Caco-2 (cell line): ENCODE results near the gene SCO1. TPM values are rescaled to one million over a fixed set of nuclear protein-coding genes. Genes with fewer than 3 reads are reported as not detected.

Source experiments
- BruUV-seq: library from RNA; stranded (reverse); fragments of 400-500 nt; replicated peaks from 2 replicates; lab custom pipeline; 2021; lab: Mats Ljungman, UMichigan
- CTCF ChIA-PET: fragments of 300-600 bp; sonication (Branson Sonifier 250); formaldehyde crosslinking; loops from one replicate; lab custom pipeline; 2022; ENCODE audit warnings: antibody characterized with exemption; lab: Charles Lee
- POLR2A ChIA-PET: fragments of 300-600 bp; sonication (Branson Sonifier 250); formaldehyde crosslinking; loops from one replicate; lab custom pipeline; 2022; ENCODE audit warnings: antibody characterized with exemption; lab: Charles Lee
- DNase-seq, 2 experiments: peaks; one replicate each; pipeline versions ENCODE4 v3.0.0 to v3.0.0-alpha.2; 2020 to 2022
- H3K27me3 ChIP-seq: replicated peaks from 2 replicates; pipeline ENCODE4 v1.6.0; 2011; ENCODE audit warnings: low read length; ENCODE audit not compliant: control insufficient read depth, insufficient read depth
- H3K36me3 ChIP-seq: 2 replicates; pipeline ENCODE4 v1.5.1; 2011; ENCODE audit warnings: low read length; ENCODE audit not compliant: control insufficient read depth, insufficient read depth
- H3K4me1 ChIP-seq: fragments of 250-450 bp; sonication (Bioruptor Pico); 2 replicates; pipeline ENCODE4 v1.5.1; 2020; ENCODE audit warnings: mild to moderate bottlenecking
- H3K4me3 ChIP-seq: 2 replicates; pipeline ENCODE4 v1.5.1; 2011; ENCODE audit warnings: low read depth, mild to moderate bottlenecking, control low read depth, low read length
- H3K9me3 ChIP-seq: fragments of 250-450 bp; sonication (Bioruptor Pico); 2 replicates; pipeline ENCODE4 v1.5.1; 2020; ENCODE audit warnings: mild to moderate bottlenecking, moderate library complexity
- H3K27ac Mint-ChIP-seq: one replicate; pipeline ENCODE4 v1.8.0; 2022; ENCODE audit warnings: mixed read lengths; ENCODE audit not compliant: unreplicated experiment
- H3K27me3 Mint-ChIP-seq: one replicate; pipeline ENCODE4 v1.8.0; 2022; ENCODE audit warnings: mixed read lengths; ENCODE audit not compliant: insufficient read depth, unreplicated experiment
- H3K36me3 Mint-ChIP-seq: one replicate; pipeline ENCODE4 v1.8.0; 2022; ENCODE audit warnings: mild to moderate bottlenecking, mixed read lengths; ENCODE audit not compliant: insufficient read depth, unreplicated experiment
- H3K4me1 Mint-ChIP-seq: one replicate; pipeline ENCODE4 v1.8.0; 2022; ENCODE audit warnings: low read depth, mixed read lengths; ENCODE audit not compliant: unreplicated experiment
- H3K4me3 Mint-ChIP-seq: one replicate; pipeline ENCODE4 v1.8.0; 2022; ENCODE audit warnings: mild to moderate bottlenecking, moderate library complexity, mixed read lengths; ENCODE audit not compliant: unreplicated experiment
- H3K9me3 Mint-ChIP-seq: one replicate; pipeline ENCODE4 v1.8.0; 2022; ENCODE audit warnings: mixed read lengths; ENCODE audit not compliant: unreplicated experiment
- CTCF ChIP-seq, 2 experiments: fragments of 200-600 bp in 1 of 2; IDR thresholded peaks; 1 replicate in 1 of 2; 2 replicates in 1 of 2; pipeline versions ENCODE4 v1.5.1 to v1.8.0; 2011 to 2022; ENCODE audit warnings: antibody characterized with exemption in 1 of 2, control low read depth in 1 of 2, inconsistent platforms in 1 of 2, low read depth in 1 of 2, low read length in 1 of 2, mild to moderate bottlenecking in 1 of 2, moderate library complexity in 1 of 2; ENCODE audit not compliant: insufficient read depth in 1 of 2, severe bottlenecking in 1 of 2, unreplicated experiment in 1 of 2
- intact Hi-C: fragments of 100-400 bp; cut with micrococcal nuclease; formaldehyde crosslinking; loops from one replicate; pipeline ENCODE4 v1.10.0; 2022; ENCODE audit not compliant: unreplicated experiment
- total RNA-seq: library from RNA; stranded (reverse); gene quantifications from 2 replicates; pipeline ENCODE4 v1.2.3, GENCODE V29; 2022

The SCO1 gene
- total RNA-seq, 1 experiment from 2014 or later: 26.3 TPM

GRCh38 chr17:10622617-10623485, 74.5 kb downstream of the SCO1 start:
- Histone ChIP-seq H3K4me1 (no peaks in the 10 kb centered on the region), H3K4me3 (no peak overlapping the region), H3K36me3 (no peaks in the 10 kb centered on the region), H3K9me3 (no peaks in the 10 kb centered on the region), H3K27me3 (no peaks in the 10 kb centered on the region)
- H3K4me3 Mint-ChIP-seq: no peak overlapping the region
- POLR2A ChIA-PET: no interaction called here
- H3K4me1 Mint-ChIP-seq: no peaks in the 10 kb centered on the region
- BruUV-seq: no TSS peak
- TF ChIP-seq CTCF (IDR thresholded peaks at IDR 0.05; ENCODE audit: insufficient read depth in 1 of 2, low read depth in 1 of 2, low read length in 1 of 2, severe bottlenecking in 1 of 2, unreplicated experiment in 1 of 2): no peak
- H3K27ac Mint-ChIP-seq: no peak overlapping the region
- no peaks in the 10 kb centered on the region for H3K27me3 Mint-ChIP-seq
- intact Hi-C loops: no loop called here
- no peaks in the 10 kb centered on the region for H3K36me3 Mint-ChIP-seq
- CTCF ChIA-PET: no interaction called here
- DNase-seq: no peak
- no peaks in the 10 kb centered on the region for H3K9me3 Mint-ChIP-seq

Other genes starting within 250 kb of the SCO1 start
- gene MYH4, start 228.0 kb downstream of the SCO1 start, total RNA-seq: 0.05 and 0.12 TPM in 2 replicates
- not detected in 2 replicates for gene MYH1, start 179.0 kb downstream of the SCO1 start, total RNA-seq
- not detected in 2 replicates for gene MYH2, start 147.9 kb downstream of the SCO1 start, total RNA-seq
- 2.4 and 2.7 TPM in 2 replicates for gene MYH3, start 40.2 kb downstream of the SCO1 start, total RNA-seq
- 2.3 and 2.5 TPM in 2 replicates for gene ADPRM, start 61 bp upstream of the SCO1 start, total RNA-seq
- gene TMEM220, start 32.5 kb upstream of the SCO1 start, total RNA-seq: not detected in 2 replicates
- not detected in 2 replicates for gene TMEM238L, start 106.6 kb upstream of the SCO1 start, total RNA-seq
- not detected in 2 replicates for gene PIRT, start 140.6 kb upstream of the SCO1 start, total RNA-seq